WTC11 (cell line): ENCODE results near the gene FOXP1.

Experiments
- GABPB1 ChIP-seq: sonication (generic); formaldehyde crosslinking; IDR thresholded peaks from 2 replicates; pipeline ENCODE4 v1.8.1; 2023; ENCODE audit warnings: mild to moderate bottlenecking, missing genetic modification reagents
- MXD4 ChIP-seq: fragments of 250-450 bp; sonication (Bioruptor Pico); IDR thresholded peaks from 2 replicates; pipeline ENCODE4 v1.8.0; 2021; ENCODE audit warnings: mild to moderate bottlenecking, moderate library complexity, borderline replicate concordance
- NFE2L1 ChIP-seq: sonication (generic); formaldehyde crosslinking; IDR thresholded peaks from 2 replicates; pipeline ENCODE4 v1.8.1; 2023; ENCODE audit warnings: missing genetic modification reagents
- NFYB ChIP-seq: sonication (generic); formaldehyde crosslinking; conservative IDR thresholded peaks from 2 replicates; pipeline ENCODE4 v1.8.0; 2022; ENCODE audit warnings: low read depth, missing genetic modification reagents
- SMAD3 ChIP-seq: sonication (generic); formaldehyde crosslinking; IDR thresholded peaks from 2 replicates; pipeline ENCODE4 v1.8.0; 2022; ENCODE audit warnings: missing genetic modification reagents, mild to moderate bottlenecking, borderline replicate concordance
- ZNF138 ChIP-seq: sonication (generic); formaldehyde crosslinking; conservative IDR thresholded peaks from 2 replicates; pipeline ENCODE4 v1.8.1; 2022; ENCODE audit warnings: mild to moderate bottlenecking, moderate library complexity, missing genetic modification reagents
- ZNF416 ChIP-seq: fragments of 250-450 bp; sonication (Bioruptor Pico); IDR thresholded peaks from 2 replicates; pipeline ENCODE4 v1.9.0; 2021; ENCODE audit warnings: mild to moderate bottlenecking, inconsistent platforms
- ZNF423 ChIP-seq: fragments of 250-450 bp; sonication (Bioruptor Pico); IDR thresholded peaks from 2 replicates; pipeline ENCODE4 v2.1.2; 2022; ENCODE audit warnings: mild to moderate bottlenecking, moderate library complexity
- TF ChIP-seq, protein P1 (sequence below): sonication (generic); formaldehyde crosslinking; IDR thresholded peaks from 2 replicates; pipeline ENCODE4 v1.8.0; 2022; ENCODE audit warnings: mild to moderate bottlenecking, missing genetic modification reagents
- TF ChIP-seq, protein P2 (sequence below): fragments of 200-600 bp; IDR thresholded peaks from 2 replicates; pipeline ENCODE4 v1.8.0; 2022; ENCODE audit warnings: antibody characterized with exemption
- TF ChIP-seq, protein P3 (sequence below): sonication (generic); formaldehyde crosslinking; conservative IDR thresholded peaks from 2 replicates; pipeline ENCODE4 v1.8.1; 2023; ENCODE audit warnings: mild to moderate bottlenecking, low read depth, missing genetic modification reagents, moderate library complexity

GRCh38 chr3:71547249-71548198 is 36.0 kb downstream of the FOXP1 start:
- TF ChIP-seq GABPB1 (CRISPR knock-in tag): peak; percentile 91
- TF ChIP-seq NFE2L1 (CRISPR knock-in tag): no peak
- TF ChIP-seq, protein P1, sequence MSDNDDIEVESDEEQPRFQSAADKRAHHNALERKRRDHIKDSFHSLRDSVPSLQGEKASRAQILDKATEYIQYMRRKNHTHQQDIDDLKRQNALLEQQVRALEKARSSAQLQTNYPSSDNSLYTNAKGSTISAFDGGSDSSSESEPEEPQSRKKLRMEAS (CRISPR knock-in tag): no peak
- TF ChIP-seq NFYB (CRISPR knock-in tag): no peak
- TF ChIP-seq, protein P2, sequence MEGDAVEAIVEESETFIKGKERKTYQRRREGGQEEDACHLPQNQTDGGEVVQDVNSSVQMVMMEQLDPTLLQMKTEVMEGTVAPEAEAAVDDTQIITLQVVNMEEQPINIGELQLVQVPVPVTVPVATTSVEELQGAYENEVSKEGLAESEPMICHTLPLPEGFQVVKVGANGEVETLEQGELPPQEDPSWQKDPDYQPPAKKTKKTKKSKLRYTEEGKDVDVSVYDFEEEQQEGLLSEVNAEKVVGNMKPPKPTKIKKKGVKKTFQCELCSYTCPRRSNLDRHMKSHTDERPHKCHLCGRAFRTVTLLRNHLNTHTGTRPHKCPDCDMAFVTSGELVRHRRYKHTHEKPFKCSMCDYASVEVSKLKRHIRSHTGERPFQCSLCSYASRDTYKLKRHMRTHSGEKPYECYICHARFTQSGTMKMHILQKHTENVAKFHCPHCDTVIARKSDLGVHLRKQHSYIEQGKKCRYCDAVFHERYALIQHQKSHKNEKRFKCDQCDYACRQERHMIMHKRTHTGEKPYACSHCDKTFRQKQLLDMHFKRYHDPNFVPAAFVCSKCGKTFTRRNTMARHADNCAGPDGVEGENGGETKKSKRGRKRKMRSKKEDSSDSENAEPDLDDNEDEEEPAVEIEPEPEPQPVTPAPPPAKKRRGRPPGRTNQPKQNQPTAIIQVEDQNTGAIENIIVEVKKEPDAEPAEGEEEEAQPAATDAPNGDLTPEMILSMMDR: no peak
- no peak for TF ChIP-seq ZNF416
- TF ChIP-seq MXD4 (CRISPR knock-in tag): no peak
- TF ChIP-seq ZNF423: no peak
- TF ChIP-seq, protein P3, sequence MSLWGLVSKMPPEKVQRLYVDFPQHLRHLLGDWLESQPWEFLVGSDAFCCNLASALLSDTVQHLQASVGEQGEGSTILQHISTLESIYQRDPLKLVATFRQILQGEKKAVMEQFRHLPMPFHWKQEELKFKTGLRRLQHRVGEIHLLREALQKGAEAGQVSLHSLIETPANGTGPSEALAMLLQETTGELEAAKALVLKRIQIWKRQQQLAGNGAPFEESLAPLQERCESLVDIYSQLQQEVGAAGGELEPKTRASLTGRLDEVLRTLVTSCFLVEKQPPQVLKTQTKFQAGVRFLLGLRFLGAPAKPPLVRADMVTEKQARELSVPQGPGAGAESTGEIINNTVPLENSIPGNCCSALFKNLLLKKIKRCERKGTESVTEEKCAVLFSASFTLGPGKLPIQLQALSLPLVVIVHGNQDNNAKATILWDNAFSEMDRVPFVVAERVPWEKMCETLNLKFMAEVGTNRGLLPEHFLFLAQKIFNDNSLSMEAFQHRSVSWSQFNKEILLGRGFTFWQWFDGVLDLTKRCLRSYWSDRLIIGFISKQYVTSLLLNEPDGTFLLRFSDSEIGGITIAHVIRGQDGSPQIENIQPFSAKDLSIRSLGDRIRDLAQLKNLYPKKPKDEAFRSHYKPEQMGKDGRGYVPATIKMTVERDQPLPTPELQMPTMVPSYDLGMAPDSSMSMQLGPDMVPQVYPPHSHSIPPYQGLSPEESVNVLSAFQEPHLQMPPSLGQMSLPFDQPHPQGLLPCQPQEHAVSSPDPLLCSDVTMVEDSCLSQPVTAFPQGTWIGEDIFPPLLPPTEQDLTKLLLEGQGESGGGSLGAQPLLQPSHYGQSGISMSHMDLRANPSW (CRISPR knock-in tag): no peak
- no peak for TF ChIP-seq SMAD3
- TF ChIP-seq ZNF138 (CRISPR knock-in tag): no peak
